Hematopoietic multipotent progenitor cell treated with erythropoietin and hydrocortisone succinate and interleukin-3 and kit ligand, for 6 days (in vitro differentiated cells): ENCODE measurements around the gene HES4.
"Not testable (repeated sequence)": the region's sequence is repeated elsewhere in the genome, so short reads cannot be mapped to it uniquely, and the experiment has no call there.

Experiments used
- DNase-seq: peaks from one replicate; pipeline ENCODE4 v3.0.0-alpha.2; 2015

Gene HES4

GRCh38 chr1:978835-979743 is 20.8 kb downstream of the HES4 start:
- DNase-seq = no peak

- no peak for DNase-seq
Measured at GRCh38 chr1:978069-978834, 21.6 kb downstream of the HES4 start.

- DNase-seq = not testable (repeated sequence)
Measured at GRCh38 chr1:976791-977190, 23.1 kb downstream of the HES4 start.

DNA sequence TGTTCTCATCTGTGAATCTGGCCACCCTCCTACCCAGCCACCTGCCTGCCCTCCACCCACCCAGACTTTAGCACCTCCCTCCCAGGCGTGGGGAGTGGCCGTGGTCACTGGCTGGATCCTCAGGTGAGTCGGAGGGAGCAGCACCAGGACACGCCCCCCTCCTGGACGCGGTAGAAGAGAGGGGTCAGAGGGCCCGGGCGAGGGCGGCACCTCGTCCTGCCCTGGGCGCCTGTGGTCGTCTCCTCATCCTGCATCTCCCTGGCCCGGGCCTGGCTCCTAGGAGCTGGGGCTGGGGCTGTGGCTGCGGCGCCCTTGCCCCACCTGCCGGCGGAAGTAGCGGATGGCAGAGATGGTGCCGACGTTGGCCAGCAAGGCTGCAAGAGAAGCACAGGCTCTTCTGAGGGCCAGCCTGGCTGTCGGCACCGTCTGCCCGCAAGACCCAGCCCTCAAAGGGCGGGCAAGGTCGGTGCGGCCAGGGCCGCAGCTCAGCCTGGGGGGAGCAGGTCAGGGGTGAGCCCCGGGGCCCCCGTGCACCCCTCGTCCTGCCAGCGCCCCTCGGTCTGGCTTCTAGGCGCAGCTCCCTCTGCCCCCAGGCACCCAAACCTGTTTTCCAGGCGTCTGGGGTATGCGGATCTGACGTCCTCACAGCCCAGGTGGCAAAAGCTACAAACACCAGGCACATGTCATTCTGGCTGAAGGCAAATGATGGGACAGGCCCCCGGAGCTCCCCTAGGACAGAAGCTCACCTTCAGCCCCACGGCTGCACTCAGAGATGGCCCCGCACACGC is 23.8 kb downstream of the HES4 start:
- peak; percentile 73 for DNase-seq

DNA sequence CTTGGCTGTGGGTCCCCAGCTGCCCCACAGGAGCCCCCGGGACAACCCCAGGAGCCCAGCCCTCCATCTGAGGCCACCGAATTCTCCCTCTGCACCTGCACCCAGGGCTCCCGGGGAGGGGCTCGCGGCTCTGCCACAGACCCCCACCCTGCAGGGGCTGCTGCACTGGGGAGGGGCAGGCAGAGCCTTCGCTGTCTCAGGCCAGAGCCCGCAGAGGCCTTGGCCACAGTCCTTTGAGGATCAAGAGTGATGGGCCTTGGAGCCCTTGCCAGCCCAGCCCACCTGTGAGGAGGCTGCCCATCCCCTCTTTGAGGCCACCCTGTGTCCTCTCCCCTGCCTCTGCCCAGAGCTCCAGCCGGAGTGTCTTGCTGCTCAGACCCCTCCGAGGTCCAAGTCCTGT is 24.5 kb downstream of the HES4 start:
- no peak for DNase-seq

GRCh38 chr1:974687-975328 is 25.1 kb downstream of the HES4 start:
- DNase-seq = no peak

- no peak for DNase-seq
Measured at GRCh38 chr1:974293-974640, 25.6 kb downstream of the HES4 start.

DNA sequence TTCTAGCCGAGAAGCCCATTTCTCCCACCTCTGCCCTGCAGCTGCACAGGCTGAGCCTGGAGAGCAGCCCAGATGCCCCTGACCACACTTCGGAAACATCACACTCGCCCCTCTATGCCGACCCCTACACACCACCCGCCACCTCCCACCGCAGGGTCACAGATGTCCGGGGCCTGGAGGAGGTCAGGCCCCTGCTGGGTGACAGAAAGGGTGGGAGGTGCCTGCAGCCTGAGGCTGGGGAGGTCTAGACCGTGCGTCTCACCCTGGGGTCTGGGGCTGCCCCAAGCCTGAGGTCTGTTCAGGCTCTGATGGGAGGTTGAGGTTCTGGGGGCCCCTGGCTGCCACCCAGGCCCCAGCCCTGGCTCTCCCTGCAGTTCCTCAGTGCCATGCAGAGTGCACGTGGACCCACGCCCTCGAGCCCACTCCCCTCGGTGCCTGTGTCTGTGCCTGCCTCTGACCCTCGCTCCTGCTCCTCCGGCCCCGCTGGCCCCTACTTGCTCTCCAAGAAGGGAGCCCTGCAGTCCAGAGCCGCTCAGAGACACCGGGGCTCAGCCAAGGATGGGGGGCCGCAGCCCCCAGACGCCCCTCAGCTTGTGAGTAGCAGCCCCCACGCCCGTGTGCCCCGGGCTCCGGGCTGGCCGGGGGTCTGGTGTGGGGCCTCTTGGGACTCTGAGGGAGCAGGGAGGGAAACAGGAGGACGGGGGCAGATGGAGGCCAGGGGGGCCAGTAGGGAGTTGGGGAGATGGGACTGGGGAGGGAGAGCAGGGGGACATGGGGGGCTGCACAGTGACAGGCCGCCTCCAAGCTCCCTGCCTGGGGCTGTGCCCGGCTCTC is 26.2 kb downstream of the HES4 start:
- DNase-seq = no peak

DNA sequence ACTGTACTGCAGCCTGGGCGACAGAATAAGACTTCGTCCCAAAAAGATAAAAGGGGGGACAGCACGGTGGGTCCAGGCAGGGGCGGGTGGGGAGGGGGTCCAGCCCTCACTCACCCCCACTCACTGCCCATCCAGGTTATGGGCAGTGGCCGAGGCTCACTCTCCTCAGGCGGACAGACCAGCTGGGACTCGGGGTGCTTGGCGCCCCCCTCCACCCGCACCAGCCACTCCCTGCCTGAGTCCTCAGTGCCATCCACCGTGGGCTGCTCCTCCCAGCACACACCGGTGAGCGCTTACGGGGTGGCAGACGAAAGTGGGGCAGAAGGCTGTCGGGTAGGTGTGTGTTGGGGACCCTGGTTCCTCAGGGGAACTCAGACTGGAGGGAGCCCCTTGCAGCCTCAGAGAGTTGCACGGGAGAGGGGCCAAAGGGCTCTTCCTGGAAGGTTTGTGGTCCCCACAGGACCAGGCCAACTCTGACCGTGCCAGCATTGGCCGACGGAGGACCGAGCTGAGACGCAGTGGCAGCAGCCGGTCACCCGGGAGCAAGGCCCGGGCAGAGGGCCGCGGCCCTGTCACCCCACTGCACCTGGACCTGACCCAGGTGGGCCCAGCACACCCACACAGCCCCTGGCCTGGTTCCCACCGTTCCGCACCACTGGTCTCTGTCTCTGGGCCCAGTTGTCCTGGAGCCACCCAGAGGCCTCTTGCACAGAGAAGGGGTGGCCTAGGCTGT is 27.0 kb downstream of the HES4 start:
- DNase-seq = no peak

DNA sequence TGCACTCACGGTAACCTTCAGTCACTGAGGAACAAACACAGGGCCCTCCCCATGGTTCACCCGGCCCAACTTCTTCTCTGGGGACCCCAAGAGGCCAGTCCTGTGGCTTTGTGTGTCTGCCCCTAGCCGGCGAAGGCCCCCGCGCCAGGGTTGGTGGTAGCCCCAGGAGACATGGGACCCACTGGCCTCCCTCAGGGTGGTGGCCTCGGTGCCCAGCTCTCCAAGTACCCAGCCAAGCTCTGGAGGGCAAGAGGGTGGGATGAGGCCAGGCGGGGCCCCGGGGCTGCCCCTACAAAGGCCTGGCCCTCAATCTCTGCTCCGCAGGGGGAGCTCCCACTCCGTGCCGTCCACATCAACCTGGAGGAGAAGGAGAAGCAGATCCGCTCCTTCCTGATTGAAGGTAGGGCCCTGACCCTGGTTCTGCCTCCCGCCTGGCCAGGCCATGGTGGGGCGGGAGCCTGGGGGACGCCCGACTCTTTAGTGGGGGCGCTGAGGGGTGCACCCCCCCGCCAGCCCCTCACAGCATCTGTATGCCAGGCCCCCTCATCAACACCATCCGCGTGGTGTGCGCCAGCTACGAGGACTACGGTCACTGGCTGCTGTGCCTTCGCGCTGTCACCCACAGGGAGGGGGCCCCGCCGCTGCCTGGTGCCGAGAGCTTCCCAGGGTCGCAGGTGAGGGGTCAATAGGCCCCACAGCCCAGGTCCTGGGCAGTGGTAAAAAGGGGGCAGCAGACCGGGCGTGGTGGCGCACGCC is 28.0 kb downstream of the HES4 start:
- no peak for DNase-seq

DNA sequence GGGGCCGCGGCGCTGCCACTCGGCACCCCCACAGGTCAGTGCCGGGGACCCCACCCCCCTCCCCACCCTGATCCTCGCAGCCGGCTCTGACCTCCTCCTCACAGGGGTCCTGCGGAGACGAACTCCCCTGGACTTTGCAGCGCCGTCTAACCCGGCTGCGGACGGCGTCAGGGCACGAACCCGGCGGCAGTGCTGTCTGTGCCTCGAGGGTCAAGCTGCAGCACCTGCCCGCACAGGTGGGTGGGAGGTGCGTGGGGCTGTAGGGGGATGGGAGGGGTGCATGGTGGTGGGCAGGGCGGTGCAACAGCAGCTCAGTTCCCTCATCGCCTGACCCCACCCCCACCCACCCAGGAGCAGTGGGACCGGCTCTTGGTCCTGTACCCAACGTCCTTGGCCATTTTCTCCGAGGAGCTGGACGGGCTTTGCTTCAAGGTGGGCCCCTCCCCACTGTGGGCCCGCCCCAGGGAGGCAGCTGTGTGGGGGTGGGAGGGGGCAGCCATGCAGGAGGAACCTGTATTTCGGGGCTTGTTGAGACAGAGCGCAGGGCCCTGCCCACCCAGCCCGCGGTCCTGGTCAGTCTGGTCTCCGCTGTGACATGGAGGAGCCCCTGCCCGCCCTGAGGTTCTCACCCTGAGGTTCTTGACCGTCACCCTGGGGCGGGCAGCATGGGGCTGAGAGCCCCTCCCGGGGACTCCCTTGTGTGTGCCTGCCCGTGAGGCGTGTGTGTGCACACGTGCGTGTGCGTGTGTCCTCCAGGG is 28.7 kb downstream of the HES4 start:
- no peak for DNase-seq

GRCh38 chr1:970242-970972 is 29.5 kb downstream of the HES4 start:
- DNase-seq = no peak

- DNase-seq = no peak
Measured at GRCh38 chr1:969260-969855, 30.5 kb downstream of the HES4 start.

- no peak for DNase-seq
Measured at GRCh38 chr1:967466-968343, 32.2 kb downstream of the HES4 start.

GRCh38 chr1:966704-967300 is 33.1 kb downstream of the HES4 start:
- DNase-seq = peak; percentile 79

GRCh38 chr1:966135-966703 is 33.7 kb downstream of the HES4 start, which contains the start of gene PLEKHN1:
Gene PLEKHN1 (plus strand): TSS chr1:966482. CDS start chr1:966532, 50 bp downstream.
- no peak for DNase-seq
